Tibial nerve (tissue), 4 donors: Measurements from ENCODE around the gene MDM4. TPM values are rescaled to one million over a fixed set of nuclear protein-coding genes. Genes with fewer than 3 reads are reported as not detected.

ENCODE experiments used
- DNase-seq, 2 donors: peaks; one replicate each; pipeline ENCODE4 v3.0.0-alpha.2; 2019; ENCODE audit warnings: low spot score in 2 of 2
- H3K27ac ChIP-seq, 4 donors: fragments of 200-600 bp; sonication (generic) in 3 of 4; one replicate each; pipeline ENCODE4 v1.5.1; 2017 to 2019; ENCODE audit warnings: mild to moderate bottlenecking in 1 of 4
- H3K27me3 ChIP-seq, 2 donors: fragments of 200-600 bp; sonication (generic) in 1 of 2; one replicate each; pipeline versions ENCODE4 v1.5.1 to v1.6.0; 2017 to 2019
- H3K36me3 ChIP-seq, 3 donors: fragments of 200-600 bp; sonication (generic); one replicate each; pipeline ENCODE4 v1.5.1; 2018 to 2019
- H3K4me1 ChIP-seq, 4 donors: fragments of 200-600 bp; sonication (generic) in 3 of 4; one replicate each; pipeline ENCODE4 v1.5.1; 2017 to 2019
- H3K4me3 ChIP-seq, 4 donors: fragments of 200-600 bp; sonication (generic) in 3 of 4; one replicate each; pipeline ENCODE4 v1.5.1; 2017 to 2019; ENCODE audit warnings: mild to moderate bottlenecking in 1 of 4, moderate library complexity in 1 of 4
- H3K9me3 ChIP-seq, 4 donors: fragments of 200-600 bp; sonication (generic) in 3 of 4; one replicate each; pipeline ENCODE4 v1.5.1; 2017 to 2019
- EP300 ChIP-seq, 2 donors: sonication (generic); formaldehyde crosslinking; IDR thresholded peaks; one replicate each; pipeline ENCODE4 v1.6.1; 2017; ENCODE audit warnings: antibody characterized with exemption in 2 of 2, mild to moderate bottlenecking in 1 of 2
- POLR2A ChIP-seq, 2 donors: fragments of 450-650 bp; IDR thresholded peaks; one replicate each; pipeline ENCODE4 v1.6.1; 2017; ENCODE audit warnings: antibody characterized with exemption in 2 of 2, mild to moderate bottlenecking in 2 of 2, moderate library complexity in 2 of 2
- WGBS, 2 donors: methylation state at CpG; one replicate each; pipeline ENCODE4 v1.1.5; 2018; 5-methylcytosine and 5-hydroxymethylcytosine counted together
- total RNA-seq, 4 donors: library from RNA; depleted of rRNA; stranded (reverse); fragments of >200 nt; gene quantifications; one replicate each; pipeline ENCODE4 v1.1.0, GENCODE V29; 2016
- TF ChIP-seq, protein P1 (sequence below), 5 experiments: fragments of 200-600 bp in 3 of 5; fragments of 450-650 bp in 2 of 5; sonication (generic) in 3 of 5; IDR thresholded peaks; one replicate each; pipeline ENCODE4 v1.5.1; 2016 to 2019; ENCODE audit warnings: antibody characterized with exemption in 5 of 5, mild to moderate bottlenecking in 3 of 5, moderate library complexity in 2 of 5

MDM4 gene
- 100 to 1,000 TPM in 2 of 4 donors, 10 to 100 TPM in 2; 83.0 to 113 (median 101) TPM for total RNA-seq

GRCh38 chr1:204516180-204516879, at the start of gene MDM4:
TSS of gene MDM4 (plus strand) at chr1:204516406. CDS start at chr1:204525519, 9,113 bp downstream.
- Histone ChIP-seq H3K36me3 (peaks cover 0 to 12% (median 0%) of the 10 kb centered on the region in 3 donors), H3K27ac (peak within 1 kb of the TSS; percentile 89 to 99 (median 91)), H3K9me3 (no peaks in the 10 kb centered on the region), H3K4me3 (peak within 1 kb of the TSS; percentile 60 to 97 (median 78)), H3K27me3 (no peaks in the 10 kb centered on the region), H3K4me1 (peaks cover 0 to 41% (median 22%) of the 10 kb centered on the region in 4 donors)
- TF ChIP-seq EP300 (IDR thresholded peaks at IDR 0.05), result peak; percentile 56 to 95
- TF ChIP-seq, protein P1, sequence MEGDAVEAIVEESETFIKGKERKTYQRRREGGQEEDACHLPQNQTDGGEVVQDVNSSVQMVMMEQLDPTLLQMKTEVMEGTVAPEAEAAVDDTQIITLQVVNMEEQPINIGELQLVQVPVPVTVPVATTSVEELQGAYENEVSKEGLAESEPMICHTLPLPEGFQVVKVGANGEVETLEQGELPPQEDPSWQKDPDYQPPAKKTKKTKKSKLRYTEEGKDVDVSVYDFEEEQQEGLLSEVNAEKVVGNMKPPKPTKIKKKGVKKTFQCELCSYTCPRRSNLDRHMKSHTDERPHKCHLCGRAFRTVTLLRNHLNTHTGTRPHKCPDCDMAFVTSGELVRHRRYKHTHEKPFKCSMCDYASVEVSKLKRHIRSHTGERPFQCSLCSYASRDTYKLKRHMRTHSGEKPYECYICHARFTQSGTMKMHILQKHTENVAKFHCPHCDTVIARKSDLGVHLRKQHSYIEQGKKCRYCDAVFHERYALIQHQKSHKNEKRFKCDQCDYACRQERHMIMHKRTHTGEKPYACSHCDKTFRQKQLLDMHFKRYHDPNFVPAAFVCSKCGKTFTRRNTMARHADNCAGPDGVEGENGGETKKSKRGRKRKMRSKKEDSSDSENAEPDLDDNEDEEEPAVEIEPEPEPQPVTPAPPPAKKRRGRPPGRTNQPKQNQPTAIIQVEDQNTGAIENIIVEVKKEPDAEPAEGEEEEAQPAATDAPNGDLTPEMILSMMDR (IDR thresholded peaks at IDR 0.05), result peak in 1 of 5 experiments; percentile 23
- peak; percentile 60 to 62 for TF ChIP-seq POLR2A (IDR thresholded peaks at IDR 0.05)
- peak; percentile 72 to 85 for DNase-seq
- 0 to 1% methylated on average over 42 to 43 of the region's 43 CpGs for WGBS, 2 donors

- no peak for DNase-seq
- no peaks in the 10 kb centered on the region for H3K9me3 ChIP-seq
- peaks cover 0 to 12% (median 0%) of the 10 kb centered on the region in 3 donors for H3K36me3 ChIP-seq
- WGBS, 2 donors, result 26 to 44% methylated on average over 13 to 17 of the region's 17 CpGs
- TF ChIP-seq POLR2A (IDR thresholded peaks at IDR 0.05) (no peak), EP300 (IDR thresholded peaks at IDR 0.05) (no peak)
- TF ChIP-seq, protein P1 (IDR thresholded peaks at IDR 0.05), result no peak
- H3K27me3 ChIP-seq, result no peaks in the 10 kb centered on the region
- H3K4me1 ChIP-seq, result peaks cover 0 to 77% (median 52%) of the 10 kb centered on the region in 4 donors
- H3K4me3 ChIP-seq, result peak overlapping the region in 3 of 4 donors; percentile 5 to 12 (median 8)
- peak overlapping the region; percentile 80 to 90 (median 84) for H3K27ac ChIP-seq
Measured at GRCh38 chr1:204466416-204467405, 49.5 kb upstream of the MDM4 start.

DNA sequence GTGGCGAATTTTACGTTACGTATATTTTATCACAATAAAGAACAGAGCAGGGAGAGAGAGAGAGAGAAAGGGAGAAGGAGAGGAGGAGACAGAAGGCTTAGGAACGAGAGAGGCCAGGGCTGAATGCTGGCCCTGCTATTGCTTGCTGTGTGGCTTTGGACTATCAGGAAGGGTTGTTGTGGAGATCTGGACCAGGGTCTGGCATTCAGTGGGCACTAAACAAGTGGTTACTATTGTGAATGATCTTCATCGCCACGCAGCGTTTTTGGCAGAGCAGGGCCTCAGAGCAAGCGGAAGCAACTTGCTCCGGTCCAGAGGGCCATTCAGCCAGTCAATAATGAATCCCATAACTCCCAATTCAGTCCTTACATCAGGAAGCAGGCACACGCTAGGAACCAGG, 48.0 kb upstream of the MDM4 start:
- no peak for DNase-seq
- peaks cover 0 to 67% (median 47%) of the 10 kb centered on the region in 4 donors for H3K4me1 ChIP-seq
- 36 to 49% methylated on average over 10 of the region's 10 CpGs for WGBS, 2 donors

DNA sequence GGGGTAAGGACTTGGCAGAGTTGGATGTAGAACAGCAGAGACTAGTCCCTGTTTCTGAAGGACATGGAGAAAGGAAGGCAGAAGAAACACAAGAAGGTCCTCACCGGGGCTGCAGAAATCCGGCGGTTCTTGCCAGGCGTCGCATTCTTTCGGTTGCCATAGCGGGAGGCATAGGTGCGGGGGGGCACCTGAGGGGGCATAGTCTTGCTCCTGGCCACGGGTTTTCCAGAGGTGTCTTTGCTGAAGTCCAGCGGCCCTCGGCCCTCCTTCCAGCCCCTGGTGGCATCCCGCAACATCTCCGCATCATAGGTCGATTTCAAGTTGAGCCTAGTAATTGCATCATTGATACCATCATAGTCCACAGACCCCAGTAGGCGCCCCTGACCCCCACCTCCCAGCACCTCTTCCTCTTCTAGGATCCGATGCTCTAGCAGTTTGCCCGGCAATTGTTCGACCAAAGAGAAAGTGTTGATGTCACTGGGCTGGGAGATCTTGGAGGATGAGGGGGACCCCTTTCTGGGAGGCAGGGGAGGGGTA, 47.4 kb upstream of the MDM4 start:
- H3K27ac ChIP-seq, result peak overlapping the region; percentile 48 to 90 (median 70)
- TF ChIP-seq POLR2A (IDR thresholded peaks at IDR 0.05) (no peak), EP300 (IDR thresholded peaks at IDR 0.05) (no peak)
- TF ChIP-seq, protein P1 (IDR thresholded peaks at IDR 0.05), result no peak
- peaks cover 0 to 65% (median 46%) of the 10 kb centered on the region in 4 donors for H3K4me1 ChIP-seq

More for the DNA sequence above, 48.0 kb upstream of the MDM4 start:
- Histone ChIP-seq H3K27me3 (no peaks in the 10 kb centered on the region), H3K4me3 (no peak overlapping the region), H3K27ac (peak overlapping the region; percentile 48 to 90 (median 70)), H3K9me3 (no peaks in the 10 kb centered on the region), H3K36me3 (no peaks in the 10 kb centered on the region)
- no peak for TF ChIP-seq POLR2A (IDR thresholded peaks at IDR 0.05)
- no peak for TF ChIP-seq EP300 (IDR thresholded peaks at IDR 0.05)
- TF ChIP-seq, protein P1 (IDR thresholded peaks at IDR 0.05), result no peak

More for the DNA sequence above, 47.4 kb upstream of the MDM4 start:
- Histone ChIP-seq H3K9me3 (no peaks in the 10 kb centered on the region), H3K36me3 (no peaks in the 10 kb centered on the region), H3K27me3 (no peaks in the 10 kb centered on the region), H3K4me3 (no peak overlapping the region)
- WGBS, 2 donors, result 82 to 83% methylated on average over 18 of the region's 18 CpGs
- no peak for DNase-seq
